ENCODE results near the gene UHRF1.

The UHRF1 gene

GRCh38 chr19:4986471-4986891, 77.2 kb downstream of the UHRF1 start:
- in situ Hi-C loops (cut with HindIII; ENCODE audit: low sequenced_read_pairs): loop anchor here (5.0 kb wide), 2 partner anchors 54 to 271 kb away; no protein-coding TSS in a partner anchor

DNA sequence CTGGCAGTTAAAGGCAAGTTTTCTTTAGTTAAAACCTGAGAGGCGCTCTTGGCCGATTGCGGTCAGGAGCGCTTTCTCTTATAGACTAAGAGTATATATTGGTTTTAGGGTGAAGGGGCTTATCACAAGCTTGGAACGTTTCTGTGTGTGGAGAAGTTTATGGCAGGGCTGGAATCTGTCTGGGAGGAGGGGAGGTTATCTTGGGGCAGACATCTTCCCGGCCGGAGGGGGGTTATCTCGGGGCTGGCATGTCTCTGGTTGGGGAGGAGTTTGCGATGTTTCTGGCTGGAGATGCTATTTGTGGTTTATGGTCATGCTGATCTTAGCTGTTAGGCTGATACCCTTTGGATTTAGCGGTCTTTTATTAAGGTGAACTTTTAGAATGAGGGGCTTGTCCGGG, 78.0 kb downstream of the UHRF1 start:
- in situ Hi-C loops (cut with HindIII; ENCODE audit: low sequenced_read_pairs): loop anchor here (5.0 kb wide), 2 partner anchors 55 to 270 kb away; no protein-coding TSS in a partner anchor

GRCh38 chr19:4987692-4988370, 78.5 kb downstream of the UHRF1 start:
- in situ Hi-C loops (cut with HindIII; ENCODE audit: low sequenced_read_pairs): loop anchor here (5.0 kb wide), 2 partner anchors 56 to 269 kb away; no protein-coding TSS in a partner anchor

- in situ Hi-C loops (cut with HindIII; ENCODE audit: low sequenced_read_pairs): loop anchor here (5.0 kb wide), 2 partner anchors 57 to 268 kb away; no protein-coding TSS in a partner anchor
These were observed 79.5 kb downstream of the UHRF1 start for GRCh38 chr19:4988770-4989251.

- in situ Hi-C loops (cut with HindIII; ENCODE audit: low sequenced_read_pairs): no loop called here
These were observed 81.0 kb downstream of the UHRF1 start for GRCh38 chr19:4990306-4990705.

GRCh38 chr19:4991538-4991937, 82.2 kb downstream of the UHRF1 start:
- in situ Hi-C loops (cut with HindIII; ENCODE audit: low sequenced_read_pairs): no loop called here

DNA sequence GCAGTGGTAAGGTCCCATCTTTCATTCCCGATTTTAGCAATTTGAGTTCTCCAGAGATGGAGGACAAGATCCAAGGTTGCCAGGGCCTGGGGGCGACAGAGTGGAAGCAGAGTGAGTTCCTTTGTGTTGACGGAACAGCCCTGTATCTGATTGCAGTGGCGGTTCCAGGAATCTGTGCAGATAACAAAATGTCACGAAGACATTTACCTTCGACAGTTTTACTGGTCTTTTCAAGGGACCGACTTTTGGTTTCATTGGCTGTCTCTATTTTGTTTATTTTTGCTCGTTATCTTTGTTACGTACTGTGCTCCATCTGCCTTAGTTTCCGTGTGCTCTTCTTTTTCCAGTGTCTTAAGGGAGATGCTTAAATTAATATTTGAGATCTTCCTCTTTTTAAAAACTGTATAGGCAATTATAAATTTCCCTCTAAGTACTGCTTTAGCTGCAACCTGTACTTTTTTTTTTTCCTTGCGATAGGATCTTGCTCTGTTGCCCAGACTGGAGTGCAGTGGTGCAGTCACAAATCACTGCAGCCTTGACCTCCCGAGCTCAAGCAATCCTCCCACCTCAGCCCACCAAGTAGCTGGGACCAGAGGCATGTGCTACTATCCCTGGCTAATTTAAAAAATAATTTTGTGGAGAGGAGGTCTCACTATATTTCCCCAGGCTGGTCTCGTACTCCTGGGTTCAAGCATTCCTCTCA, 82.8 kb downstream of the UHRF1 start:
- in situ Hi-C loops (cut with HindIII; ENCODE audit: low sequenced_read_pairs): no loop called here

GRCh38 chr19:4993683-4994082, 84.4 kb downstream of the UHRF1 start:
- in situ Hi-C loops (cut with HindIII; ENCODE audit: low sequenced_read_pairs): no loop called here

DNA sequence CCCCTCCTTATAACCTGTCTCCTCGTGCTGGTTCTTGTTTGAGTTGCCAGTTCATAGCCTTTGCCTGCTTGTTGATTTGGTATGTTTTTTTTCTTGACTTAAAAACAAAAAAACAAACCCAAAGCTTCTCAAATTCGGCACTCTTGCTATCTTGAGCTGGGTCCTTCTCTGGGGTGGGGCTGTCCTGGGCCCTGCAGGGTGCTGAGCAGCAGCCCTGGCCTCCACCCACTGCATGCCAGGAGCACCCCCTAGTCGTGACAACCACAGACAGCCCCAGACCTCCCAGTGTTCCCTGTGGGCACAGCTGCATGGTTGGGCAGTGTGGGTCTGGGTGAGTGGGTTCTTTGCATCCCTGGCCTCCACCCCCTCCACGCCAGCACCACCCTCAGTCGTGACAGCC, 87.4 kb downstream of the UHRF1 start:
- in situ Hi-C loops (cut with HindIII; ENCODE audit: low sequenced_read_pairs): no loop called here

GRCh38 chr19:4997297-4997696, 88.0 kb downstream of the UHRF1 start:
- in situ Hi-C loops (cut with HindIII; ENCODE audit: low sequenced_read_pairs): no loop called here

- in situ Hi-C loops (cut with HindIII; ENCODE audit: low sequenced_read_pairs): no loop called here
These were observed 90.9 kb downstream of the UHRF1 start for GRCh38 chr19:5000120-5000611.

- in situ Hi-C loops (cut with HindIII; ENCODE audit: low sequenced_read_pairs): no loop called here
These were observed 92.3 kb downstream of the UHRF1 start for GRCh38 chr19:5001615-5002014.

- in situ Hi-C loops (cut with HindIII; ENCODE audit: low sequenced_read_pairs): no loop called here
These were observed 92.8 kb downstream of the UHRF1 start for GRCh38 chr19:5002143-5002542.

DNA sequence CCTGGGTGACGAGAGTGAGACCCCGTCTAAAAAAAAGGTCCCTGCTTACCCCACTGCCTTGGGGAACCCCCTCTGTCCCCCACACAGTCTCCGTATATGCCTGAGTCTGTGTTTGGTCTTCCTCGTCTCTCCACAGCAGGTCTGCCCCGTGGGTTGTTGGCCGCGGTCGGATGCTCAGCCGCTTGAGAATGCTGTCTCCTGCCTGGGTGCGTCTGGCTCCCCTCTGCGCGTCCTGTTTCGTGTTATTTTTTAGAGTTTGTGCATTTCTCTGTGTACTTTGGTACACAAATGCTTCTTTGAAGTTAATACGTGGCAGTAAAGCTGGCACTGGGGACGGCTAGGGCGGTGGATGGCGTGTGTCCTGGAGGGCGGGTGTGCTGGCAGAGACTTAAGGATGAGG, 94.5 kb downstream of the UHRF1 start:
- in situ Hi-C loops (cut with HindIII; ENCODE audit: low sequenced_read_pairs): no loop called here

DNA sequence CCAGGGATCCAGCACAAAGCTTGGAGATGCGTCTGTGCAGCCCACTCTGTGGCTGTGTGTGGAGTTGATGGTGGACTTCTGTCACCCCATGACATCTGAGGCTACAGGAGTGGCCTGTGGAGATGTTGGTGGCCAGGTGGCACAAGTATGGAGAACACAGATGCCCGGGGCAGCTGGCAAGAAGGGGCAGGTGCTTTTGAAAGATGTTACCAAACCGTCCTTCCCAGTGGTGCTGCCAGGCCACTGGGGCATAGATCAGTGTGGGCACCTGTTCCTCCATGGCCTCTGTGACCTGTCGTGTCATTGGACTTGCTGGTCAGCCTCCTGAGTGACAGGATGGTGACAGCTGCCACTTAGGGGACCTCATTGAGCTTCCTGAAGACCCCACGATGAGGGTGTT, 95.8 kb downstream of the UHRF1 start:
- in situ Hi-C loops (cut with HindIII; ENCODE audit: low sequenced_read_pairs): no loop called here

DNA sequence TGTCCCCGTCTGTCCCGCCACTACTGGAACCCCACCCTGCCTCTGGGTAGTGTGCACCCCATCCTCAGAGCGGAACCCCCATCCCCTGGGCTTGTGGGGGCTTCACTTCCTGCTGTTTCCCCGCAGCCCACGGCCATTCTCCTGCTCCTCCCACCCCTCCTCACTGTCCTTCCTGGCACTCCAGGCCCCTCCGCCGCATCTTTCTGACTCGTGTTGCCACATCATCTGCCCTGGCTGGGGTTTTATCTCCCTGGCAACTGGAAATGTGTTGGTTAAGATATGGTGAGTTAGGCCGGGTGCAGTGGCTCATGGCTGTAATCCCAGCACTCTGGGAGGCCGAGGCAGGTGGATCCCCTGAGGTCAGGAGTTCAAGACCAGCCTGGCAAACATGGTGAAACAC, 96.9 kb downstream of the UHRF1 start:
- in situ Hi-C loops (cut with HindIII; ENCODE audit: low sequenced_read_pairs): no loop called here

- in situ Hi-C loops (cut with HindIII; ENCODE audit: low sequenced_read_pairs): no loop called here
These were observed 97.5 kb downstream of the UHRF1 start for GRCh38 chr19:5006821-5007220.

Measured in endothelial cell of hepatic sinusoid (primary cell).